Stimulated activated naive CD8-positive, alpha-beta T cell treated with anti-CD3 and anti-CD28 coated beads, Interleukin-15, Interleukin-2, amounts not matched to agents 100 U/mL and 50 U/mL, for 24 hours (primary cell): ENCODE results near the gene UFSP1.
A peak's percentile ranks its signal among the peaks of the same experiment; 100 is the strongest.
"Not testable (repeated sequence)": the region's sequence is repeated elsewhere in the genome, so short reads cannot be mapped to it uniquely, and the experiment has no call there.

Source experiments
- ATAC-seq: fragments of 150-1000 bp; cut with Tn5 transposase; one replicate; pipeline ENCODE4 v1.10.0; 2021
- DNase-seq: peaks from one replicate; pipeline ENCODE4 v3.0.0; 2021

Gene UFSP1

DNA sequence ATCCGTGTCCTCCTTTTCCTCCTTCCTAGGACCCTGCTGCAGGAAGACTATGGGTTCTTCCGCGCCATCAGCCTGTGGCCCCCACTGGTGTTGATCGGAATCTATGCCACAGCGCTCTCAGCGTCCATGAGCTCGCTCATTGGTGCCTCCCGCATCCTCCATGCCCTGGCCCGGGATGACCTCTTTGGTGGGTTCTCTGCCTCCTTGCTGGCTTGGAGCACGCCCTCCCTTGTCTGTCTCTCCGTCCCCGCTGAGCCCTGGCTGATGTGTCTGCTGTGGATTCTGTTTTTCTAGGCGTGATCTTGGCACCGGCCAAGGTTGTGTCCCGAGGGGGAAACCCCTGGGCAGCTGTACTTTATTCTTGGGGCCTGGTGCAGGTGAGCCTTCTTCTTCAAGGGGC is 29.7 kb downstream of the UFSP1 start:
- ATAC-seq: no peak
- no peak for DNase-seq

DNA sequence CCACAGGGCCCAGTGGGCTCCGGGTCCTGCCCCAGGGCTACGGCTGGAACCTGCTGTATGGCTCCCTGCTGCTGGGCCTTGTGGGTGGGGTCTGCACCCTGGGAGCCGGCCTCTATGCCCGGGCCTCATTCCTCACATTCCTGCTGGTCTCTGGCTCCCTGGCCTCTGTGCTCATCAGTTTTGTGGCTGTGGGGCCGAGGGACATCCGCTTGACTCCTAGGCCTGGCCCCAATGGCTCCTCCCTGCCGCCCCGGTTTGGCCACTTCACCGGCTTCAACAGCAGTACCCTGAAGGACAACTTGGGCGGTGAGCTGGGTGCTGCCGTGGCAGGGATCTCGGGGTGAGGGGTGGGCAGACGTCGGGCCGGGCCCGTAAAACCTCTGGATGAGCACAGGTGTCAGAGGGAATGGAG is 32.6 kb downstream of the UFSP1 start:
- no peak for ATAC-seq

DNA sequence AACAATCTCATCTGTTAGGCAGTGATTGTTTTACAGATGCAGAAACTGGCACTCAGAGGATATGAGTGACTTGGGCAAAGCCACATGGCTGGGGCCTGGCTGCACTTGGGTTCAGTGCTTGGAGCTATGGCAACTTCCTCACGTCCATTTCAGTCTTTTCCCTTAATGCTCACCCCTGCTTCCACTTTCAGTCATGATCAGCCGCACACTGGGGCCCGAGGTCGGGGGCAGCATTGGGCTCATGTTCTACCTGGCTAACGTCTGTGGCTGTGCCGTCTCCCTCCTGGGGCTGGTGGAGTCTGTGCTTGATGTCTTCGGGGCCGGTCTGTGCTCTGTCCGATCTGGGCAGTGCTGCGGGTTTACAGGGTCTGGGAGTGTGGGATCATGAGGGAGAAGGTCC is 34.0 kb downstream of the UFSP1 start:
- DNase-seq: no peak
- ATAC-seq: no peak

More for the DNA sequence above, 32.6 kb downstream of the UFSP1 start:
- no peak for DNase-seq

DNA sequence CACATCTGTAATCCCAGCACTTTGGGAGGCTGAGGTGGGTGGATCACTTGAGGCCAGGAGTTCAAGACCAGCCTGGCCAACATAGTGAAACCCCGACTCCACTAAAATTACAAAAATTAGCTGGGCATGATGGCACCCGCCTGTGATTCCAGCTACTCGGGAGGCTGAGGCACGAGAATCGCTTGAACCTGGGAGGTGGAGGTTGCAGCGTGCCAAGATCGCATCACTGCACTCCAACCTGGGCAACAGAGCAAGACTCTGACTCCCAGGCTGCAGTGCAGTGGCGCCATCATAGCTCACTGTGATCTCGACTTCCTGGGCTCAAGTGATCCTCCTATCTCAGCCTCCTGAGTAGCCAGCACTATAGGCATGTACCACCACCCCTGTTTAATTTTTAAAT is 34.6 kb downstream of the UFSP1 start:
- DNase-seq, ATAC-seq: not testable (repeated sequence)

DNA sequence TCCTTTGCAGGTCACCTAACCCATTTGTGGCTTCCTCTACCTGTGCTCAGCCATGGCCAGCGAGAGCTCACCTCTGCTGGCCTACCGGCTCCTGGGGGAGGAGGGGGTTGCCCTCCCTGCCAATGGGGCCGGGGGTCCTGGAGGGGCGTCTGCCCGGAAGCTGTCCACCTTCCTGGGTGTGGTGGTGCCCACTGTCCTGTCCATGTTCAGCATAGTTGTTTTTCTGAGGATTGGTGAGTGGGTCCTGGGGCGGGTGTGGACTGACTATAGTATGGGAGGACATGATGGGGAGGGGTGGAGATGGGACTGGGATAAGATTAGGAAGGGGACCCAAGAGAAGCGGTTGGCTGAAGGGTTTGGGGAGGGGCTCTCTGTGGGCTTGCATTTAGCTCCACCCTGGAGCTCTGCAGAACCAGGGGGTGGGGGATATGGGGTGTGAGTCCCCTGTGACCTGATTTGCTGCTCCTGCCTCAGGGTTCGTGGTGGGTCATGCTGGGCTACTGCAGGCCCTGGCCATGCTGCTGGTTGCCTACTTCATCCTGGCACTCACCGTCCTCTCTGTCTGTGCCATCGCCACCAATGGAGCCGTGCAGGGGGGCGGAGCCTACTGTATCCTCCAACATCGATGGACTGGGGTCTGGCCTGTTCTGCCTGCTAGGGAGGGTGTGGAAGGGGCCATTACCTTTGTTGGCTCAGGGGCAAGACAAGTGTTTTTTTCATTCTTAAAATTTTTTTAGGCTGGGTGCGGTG is 35.2 kb downstream of the UFSP1 start:
- ATAC-seq: no peak
- DNase-seq: no peak

DNA sequence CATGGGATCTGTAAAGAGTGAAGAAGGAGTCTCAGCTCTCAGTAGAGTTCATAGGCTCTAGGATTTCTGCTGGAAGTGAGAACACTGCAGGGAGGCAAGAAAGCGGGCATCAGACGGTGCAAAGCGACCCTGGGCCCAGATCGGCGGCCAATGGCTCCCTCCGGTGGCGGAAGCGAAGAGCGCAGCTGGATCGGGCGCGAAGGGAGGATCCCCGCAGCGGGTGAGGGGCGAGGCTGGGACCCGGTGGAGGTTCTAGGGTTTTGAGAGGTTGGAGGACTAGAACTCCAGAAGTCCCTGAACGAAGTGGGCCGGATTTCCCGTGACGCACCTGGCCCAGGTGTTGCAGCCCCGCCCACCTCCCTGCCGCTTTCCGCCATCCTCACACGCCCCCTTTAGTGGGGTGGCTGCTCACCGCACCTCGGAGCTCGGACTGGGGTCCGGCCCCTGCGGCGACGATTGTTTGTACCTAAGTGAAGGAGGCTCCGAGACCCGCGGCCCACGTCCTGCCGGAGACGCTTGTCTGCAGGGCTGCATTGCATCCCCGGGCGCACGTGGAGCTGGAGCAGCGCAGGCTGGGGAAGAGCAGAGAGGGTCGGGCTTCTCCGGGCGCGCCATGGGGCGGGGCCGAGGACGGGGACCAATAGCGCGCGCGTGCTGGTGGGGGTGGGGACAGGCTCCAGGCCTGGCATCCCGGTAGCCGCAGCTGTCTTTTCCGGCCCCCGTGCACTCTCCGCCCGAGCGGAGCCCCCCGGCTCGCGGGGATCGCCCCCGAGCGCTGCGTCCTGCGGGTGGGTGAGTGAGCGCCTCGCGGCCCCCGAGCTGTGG is 37.3 kb downstream of the UFSP1 start, which contains the start of gene SLC12A9:
Gene SLC12A9, plus strand, starts transcription at position 666 of the 825 bp plus-strand sequence. CDS start 1,485 bp downstream, outside the sequence.
- ATAC-seq: peak; percentile 98
- peak; percentile 90 for DNase-seq

DNA sequence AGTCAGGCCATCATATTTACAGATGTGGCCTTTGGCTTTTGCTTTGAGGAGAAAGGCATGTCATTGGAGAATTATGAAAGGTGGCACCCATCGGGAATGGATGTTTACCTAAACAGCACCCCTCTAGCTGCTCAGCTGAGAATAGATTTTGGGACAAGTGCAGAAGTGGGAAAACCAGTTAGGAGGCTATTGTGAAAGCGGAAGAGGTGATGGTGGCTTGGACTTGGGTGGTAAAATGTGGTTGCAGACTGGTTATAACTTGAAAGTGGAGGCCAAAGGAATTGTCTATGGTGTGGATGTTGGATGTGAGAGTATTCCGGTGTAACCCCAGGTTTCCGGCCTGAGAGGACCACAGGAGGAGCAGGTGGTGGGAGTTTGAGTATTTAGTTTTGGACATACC is 42.2 kb downstream of the UFSP1 start:
- ATAC-seq (no peak), DNase-seq (no peak)

DNA sequence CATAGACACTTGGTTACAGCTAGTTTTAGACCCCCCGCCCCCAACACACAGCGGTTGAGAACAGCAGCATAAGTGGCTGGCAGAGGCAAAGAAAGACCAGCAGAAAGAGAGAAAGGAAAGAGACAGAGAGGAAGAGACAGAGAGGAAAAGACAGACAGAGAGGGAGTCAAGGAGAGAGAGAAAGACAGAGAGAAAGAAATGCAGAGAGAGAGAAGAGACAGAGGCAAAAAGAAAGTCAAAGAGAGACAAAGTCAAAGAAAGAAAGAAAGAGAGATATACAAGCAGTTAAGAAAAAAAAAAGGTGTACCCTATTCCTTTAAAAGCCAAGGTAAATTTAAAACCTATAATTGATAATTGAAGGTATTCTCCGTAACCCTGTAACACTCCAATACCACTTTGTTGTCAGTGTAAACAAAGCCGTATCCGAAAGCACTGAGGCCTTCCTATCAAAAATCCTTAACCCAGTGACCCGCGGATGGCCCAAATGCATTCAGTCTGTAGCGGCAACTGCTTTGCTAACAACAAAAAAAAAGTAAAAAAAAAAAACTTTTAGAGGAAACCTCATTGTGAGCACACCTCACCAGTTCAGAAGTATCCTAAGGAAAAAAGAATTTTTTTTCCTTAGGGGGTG is 48.9 kb downstream of the UFSP1 start:
- DNase-seq: no peak

DNA sequence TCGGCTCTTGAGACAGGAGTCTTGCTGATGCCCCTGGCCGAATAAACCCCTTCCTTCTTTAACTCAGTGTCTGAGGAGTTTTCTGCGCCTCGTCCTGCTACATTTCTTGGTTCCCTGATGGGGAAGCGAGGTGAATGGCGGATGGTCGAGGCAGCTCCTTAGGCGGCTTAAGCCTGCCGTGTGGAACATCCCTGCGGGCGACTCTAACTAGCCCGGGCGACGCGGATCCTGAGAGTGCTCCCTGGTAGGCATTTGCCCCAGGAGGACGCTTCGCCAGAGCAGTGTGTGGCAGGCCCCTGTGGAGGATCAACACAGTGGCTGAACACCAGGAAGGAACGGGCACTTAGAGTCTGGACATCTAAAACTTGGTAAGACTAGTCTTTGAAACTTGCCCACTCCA is 50.2 kb downstream of the UFSP1 start:
- no peak for ATAC-seq
- DNase-seq: no peak

More for the DNA sequence above, 48.9 kb downstream of the UFSP1 start:
- no peak for ATAC-seq
